Measurements from ENCODE around the gene ATP8A2. TPM values are rescaled to one million over a fixed set of nuclear protein-coding genes. Genes with fewer than 3 reads are reported as not detected.

ATP8A2 gene
- total and polyA plus RNA-seq, 2 of the 8 experiments (the other 6 are each of a cell fraction or from before 2014, with no cell fraction given) = 2.4 to 8.3 TPM

- TF ChIP-seq CHD7 (IDR thresholded peaks at IDR 0.05; ENCODE audit: insufficient replicate concordance, low read length) (no peak), MAFK (IDR thresholded peaks at IDR 0.05; ENCODE audit: low read depth, low read length) (no peak), RFX5 (IDR thresholded peaks at IDR 0.05; ENCODE audit: borderline replicate concordance, low read depth, low read length) (no peak), SRF (IDR thresholded peaks at IDR 0.05; ENCODE audit: low read depth, low read length) (no peak), RXRA (IDR thresholded peaks at IDR 0.05; ENCODE audit: insufficient read depth, low read depth, low read length) (no peak), BCL11A (IDR thresholded peaks at IDR 0.05; ENCODE audit: low read depth in 2 of 2, low read length in 2 of 2) (no peak), SUZ12 (IDR thresholded peaks at IDR 0.05; ENCODE audit: low read length) (no peak), POU5F1 (IDR thresholded peaks at IDR 0.05; ENCODE audit: low read depth, low read length) (no peak)
These were observed 502.4 kb downstream of the ATP8A2 start (continued) for GRCh38 chr13:25874064-25874737.

Measured in H1 (cell line).